HT-29 (cell line): Measurements from ENCODE around the gene WIPI1. TPM values are rescaled to one million over a fixed set of nuclear protein-coding genes. Genes with fewer than 3 reads are reported as not detected.
"Not testable (repeated sequence)": the region's sequence is repeated elsewhere in the genome, so short reads cannot be mapped to it uniquely, and the experiment has no call there.

Experiments used
- DNase-seq: peaks from one replicate; pipeline ENCODE4 v3.0.0-alpha.2; 2015; ENCODE audit warnings: low spot score
- total RNA-seq: library from RNA; depleted of rRNA; stranded (reverse); fragments of >200 nt; shearing (Covaris generic); gene quantifications from 2 replicates; pipeline ENCODE4 v1.2.3, GENCODE V29; 2014

Gene WIPI1
- total RNA-seq, 1 experiment from 2014 or later, result 7.3 TPM

DNA sequence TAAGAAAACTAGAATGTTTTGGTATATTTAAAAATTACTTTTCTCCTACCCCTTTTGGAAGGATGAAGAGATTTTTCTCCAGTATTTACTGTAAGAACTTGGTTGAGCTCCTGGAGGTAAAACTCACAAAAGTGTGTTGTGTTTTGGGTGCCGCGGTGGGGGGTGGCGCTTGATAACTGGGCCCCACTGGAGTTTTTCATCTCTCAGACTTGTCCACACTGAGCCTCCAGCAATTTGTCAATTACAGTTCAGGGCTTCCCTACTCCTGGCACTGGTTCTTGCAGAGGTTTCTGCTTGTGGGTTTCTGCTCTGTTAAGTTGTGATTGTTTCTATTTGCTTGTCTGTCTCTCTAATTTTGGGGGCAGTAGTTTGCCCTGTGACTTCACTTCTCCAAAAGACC lies 40.0 kb downstream of the WIPI1 start:
- no peak for DNase-seq

DNA sequence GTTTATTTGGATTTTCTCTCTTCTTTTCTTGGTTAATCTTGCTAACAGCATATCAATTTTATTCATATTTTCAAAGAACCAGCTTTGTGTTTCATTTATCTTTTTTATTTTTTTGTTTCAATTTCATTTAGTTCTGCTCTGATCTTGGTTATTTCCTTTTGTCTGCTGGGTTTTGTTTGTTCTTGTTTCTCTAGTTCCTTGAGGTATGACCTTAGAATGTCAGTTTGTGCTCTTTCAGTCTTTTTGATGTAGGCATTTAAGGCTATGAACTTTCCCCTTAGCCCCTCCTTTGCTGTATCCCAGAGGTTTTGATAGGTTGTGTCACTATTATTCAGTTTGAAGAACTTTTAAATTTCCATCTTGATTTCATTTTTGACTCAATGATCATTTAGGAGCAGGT lies 42.4 kb downstream of the WIPI1 start:
- DNase-seq, result not testable (repeated sequence)

DNA sequence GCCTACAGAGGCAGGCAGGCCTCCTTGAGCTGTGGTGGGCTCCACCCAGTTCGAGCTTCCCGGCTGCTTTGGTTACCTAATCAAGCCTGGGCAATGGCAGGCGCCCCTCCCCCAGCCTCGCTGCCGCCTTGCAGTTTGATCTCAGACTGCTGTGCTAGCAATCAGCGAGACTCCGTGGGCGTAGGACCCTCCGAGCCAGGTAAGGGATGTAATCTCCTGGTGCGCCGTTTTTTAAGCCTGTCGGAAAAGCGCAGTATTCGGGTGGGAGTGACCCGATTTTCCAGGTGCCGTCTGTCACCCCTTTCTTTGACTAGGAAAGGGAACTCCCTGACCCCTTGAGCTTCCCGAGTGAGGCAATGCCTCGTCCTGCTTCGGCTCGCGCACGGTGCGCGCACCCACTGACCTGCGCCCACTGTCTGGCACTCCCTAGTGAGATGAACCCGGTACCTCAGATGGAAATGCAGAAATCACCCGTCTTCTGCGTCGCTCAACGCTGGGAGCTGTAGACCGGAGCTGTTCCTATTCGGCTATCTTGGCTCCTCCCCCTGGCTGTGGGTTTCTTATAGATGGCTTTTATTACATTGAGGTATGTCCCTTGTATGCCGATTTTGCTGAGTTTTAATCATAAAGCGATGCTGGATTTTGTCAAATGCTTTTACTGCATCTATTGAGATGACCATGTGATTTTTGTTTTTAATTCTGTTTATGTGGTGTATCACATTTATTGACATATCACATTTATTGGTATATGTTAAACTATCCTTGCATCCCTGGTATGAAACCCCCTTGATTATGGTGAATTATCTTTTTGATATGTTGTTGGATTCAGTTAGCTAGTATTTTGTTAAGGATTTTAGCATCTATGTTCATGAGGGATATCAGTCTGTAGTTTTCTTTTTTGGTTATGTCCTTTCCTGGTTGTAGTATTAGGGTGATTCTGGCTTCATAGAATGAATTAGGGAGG lies 43.4 kb downstream of the WIPI1 start:
- DNase-seq, result peak; percentile 48

DNA sequence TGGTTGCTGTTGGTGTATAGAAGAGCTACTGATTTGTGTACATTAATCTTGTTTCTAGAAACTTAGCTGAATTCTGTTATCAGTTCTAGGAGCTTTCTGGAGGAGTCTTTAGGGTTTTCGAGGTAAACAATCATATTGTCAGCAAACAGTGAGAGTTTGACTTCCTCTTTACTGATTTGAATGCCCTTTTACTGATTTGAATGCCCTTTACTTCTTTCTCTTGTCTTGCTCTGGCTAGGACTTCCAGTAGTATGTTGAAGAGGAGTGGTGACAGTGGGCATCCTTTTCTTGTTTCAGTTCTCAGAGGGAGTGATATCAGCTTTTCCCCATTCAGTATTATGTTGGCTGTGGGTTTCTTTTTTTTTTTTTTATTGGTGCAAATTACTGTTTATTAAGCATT lies 49.6 kb downstream of the WIPI1 start:
- not testable (repeated sequence) for DNase-seq

DNA sequence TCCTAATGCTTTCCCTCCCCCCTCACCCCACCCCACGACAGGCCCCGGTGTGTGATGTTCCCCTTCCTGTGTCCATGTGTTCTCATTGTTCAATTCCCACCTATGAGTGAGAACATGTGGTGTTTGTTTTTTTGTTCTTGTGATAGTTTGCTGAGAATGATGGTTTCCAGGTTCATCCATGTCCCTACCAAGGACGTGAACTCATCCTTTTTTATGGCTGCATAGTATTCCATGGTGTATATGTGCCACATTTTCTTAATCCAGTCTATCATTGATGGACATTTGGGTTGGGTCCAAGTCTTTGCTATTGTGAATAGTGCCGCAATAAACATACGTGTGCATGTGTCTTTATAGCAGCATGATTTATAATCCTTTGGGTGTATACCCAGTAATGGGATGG lies 53.5 kb downstream of the WIPI1 start:
- not testable (repeated sequence) for DNase-seq

DNA sequence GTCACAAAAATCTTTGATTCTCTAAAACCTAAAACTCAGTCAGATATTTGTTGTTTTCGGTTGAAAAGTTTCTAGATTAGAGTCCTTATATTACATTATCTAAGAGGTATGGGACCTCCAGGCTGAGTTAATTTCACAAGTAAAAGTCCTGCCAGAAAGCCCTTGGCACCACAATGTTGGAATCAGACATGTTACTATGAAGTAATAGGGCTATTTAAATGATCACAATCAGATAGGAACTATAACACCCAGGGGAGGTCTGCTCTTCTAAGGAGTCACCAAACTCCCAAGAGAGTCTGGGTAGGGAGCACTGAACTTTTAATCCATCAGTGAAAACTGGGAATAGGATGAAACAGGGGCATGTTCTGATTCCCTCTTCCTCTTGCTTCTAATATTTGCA lies 54.2 kb downstream of the WIPI1 start:
- no peak for DNase-seq

DNA sequence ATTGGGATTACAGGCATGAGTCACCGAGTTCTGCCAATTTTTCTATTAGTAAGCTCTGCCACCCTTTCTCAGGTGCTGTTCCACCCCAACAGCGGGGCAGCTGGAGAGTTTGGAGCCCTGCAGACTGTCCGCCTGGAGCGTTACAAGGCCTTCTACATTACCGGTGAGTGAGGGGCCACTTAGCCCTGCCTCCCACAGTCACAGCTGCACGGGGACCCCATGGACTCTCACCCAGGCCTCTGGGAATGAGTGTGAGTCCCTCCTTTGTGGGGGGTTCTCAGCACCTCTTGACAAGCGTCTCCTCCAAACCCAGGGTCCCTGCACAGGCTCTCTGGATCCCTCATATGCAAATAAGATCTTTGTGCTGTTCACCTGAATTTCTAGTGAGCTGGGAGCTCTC lies 56.0 kb downstream of the WIPI1 start:
- no peak for DNase-seq

DNA sequence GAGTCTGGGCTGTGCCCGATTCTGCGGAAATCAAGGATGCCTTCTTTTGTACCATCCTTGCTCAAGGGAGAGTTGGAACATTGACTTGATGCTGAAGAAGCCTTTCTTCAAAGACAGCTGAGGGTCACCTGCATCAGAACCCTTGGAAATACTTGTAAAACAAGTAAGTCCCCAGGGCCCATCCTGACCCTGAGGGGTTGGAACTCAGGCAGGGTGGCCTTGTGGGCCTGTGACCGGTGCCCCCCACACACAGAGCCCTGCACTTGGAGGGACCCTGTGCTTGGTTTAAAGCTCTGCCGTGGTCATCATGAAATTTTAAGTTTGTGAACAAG lies 56.9 kb downstream of the WIPI1 start:
- DNase-seq, result no peak

DNA sequence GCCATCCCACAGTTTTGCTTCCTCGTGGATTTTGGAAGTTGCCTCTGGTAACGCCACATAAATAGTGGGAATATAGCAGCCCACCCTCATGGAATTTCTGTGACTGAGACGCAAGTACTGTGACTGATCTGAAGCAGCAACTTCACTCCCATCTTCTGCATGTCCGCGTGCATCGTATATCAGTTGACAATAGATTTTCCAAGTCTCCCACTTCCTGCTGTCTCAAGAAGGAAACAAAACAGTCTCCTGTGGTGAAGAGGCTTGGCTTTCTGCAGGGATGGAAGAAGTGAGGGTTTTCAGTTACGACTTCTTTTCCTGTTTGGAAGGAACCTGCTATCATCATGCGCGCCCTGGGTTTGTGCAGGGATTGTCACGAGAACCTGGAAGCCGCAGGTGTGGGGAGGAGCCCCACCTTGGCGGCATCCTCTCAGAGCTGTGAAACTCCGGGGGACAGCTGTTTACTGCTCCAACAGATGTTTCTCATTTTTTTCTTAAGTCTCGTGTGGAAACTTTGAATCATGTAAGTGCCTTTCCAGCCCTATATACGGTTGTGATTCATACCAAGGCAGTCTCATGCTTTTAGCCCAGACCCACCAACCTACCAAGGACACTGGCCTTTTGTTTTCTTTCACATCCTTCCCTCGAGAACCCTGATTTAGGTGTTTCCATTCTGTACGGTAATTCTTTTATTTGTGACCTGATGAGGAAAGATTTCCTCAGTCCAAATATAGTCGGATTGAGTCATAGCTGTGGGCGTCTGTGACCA lies 57.5 kb downstream of the WIPI1 start:
- DNase-seq, result no peak

DNA sequence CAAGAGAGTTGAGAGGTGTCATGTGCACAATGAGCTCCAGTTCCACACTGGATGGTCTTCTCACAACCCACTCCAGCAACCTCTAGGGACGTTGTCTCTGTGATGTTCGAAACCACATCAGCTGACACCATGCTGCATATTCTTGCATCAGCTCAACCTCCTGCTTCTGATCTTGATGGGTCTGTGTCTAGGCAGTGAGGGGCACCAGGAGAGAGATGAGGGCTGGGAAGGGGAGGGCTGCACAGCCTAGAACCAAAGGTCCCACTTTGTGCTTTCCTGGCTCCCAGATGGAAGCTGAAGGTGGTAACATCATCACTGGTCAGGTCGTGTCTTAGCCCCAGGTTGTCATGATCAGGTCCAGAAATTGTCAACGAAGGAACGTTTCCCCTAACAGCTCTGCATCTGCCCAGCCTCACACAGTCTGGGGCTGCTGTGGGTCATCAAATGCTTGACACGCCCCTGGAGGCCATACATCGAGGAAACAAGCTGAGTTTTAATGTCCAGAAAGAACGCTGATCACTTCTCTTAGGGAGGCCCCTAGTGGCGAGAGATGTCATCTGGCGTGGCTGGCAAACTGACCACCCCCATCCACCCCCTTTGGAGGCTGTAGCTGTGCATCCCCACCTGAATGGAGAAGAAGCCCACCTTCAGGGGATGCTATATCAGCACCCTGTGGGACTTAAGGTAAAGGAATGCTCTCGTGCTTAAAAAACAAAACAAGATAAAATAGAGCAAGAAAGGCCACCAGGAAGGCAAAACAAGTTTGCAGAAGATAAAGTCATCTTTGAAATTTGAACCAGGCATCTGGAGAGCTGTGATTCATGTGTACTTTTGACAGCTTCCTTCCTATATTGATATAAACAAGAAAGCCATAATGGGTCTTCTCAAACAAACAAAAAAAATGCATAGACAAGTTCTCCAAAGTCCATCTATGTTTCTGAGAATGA lies 58.3 kb downstream of the WIPI1 start:
- peak; percentile 74 for DNase-seq

DNA sequence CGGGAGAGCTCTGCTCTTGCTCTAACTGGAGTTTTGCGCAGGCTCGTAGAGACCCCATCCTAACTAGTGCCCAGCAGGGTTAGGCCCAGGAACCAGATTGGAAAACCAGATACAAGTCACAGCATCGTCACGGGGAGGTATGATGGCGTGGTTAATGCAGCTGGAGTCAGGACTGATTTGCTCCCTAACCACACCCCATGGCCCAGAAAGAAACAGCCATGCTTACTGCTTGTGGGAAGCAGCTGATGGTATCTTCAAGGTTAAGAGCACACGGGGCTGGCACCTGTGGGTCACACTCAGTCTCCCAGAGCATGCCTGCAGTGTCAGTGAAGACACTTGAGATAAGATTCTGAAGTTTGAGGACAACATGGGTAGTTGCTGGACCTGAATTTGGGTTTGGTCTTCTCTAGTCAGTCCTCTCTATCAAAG lies 60.2 kb downstream of the WIPI1 start:
- DNase-seq, result no peak

DNA sequence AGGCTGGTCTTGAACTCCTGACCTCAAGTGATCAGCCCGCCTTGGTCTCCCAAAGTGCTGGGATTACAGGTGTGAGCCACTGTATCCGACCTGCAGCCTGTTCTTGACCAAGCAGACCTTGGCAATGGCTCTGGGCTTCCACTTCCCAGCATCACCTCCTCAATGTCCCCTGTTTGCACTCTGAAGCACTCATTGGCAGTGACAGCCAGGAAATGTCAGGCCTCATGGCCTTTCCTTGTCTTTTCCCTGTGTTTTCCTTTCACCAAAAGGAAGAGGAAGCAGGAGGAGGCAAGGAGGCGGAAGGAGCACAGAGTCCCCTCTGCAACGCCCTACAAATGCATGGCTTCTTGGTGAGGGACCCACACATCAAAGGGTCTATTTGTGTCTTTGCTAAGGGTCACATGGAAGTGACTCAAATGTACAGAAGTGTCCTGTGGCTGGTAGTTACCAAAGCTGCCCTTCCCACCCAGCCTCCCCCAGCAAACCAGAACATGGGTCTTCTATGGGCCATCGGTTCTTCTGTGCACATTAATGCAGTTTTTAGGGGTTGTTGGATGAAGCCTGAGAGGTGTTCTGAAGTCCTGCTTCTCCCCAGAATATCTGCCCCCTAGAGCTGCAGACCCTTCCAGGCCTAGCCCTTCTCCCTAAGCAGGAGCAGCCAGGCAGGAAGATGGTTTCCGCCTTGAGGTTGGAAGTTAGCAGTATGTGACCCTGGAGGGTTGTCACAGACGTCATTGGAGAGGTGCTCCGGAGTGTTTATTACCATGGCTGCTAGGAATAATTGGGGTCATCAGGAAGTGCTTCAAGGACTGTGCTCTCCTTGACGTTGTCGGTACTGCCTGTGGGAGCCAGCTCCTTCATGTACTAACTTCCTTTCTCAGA lies 60.8 kb downstream of the WIPI1 start:
- DNase-seq, result no peak

DNA sequence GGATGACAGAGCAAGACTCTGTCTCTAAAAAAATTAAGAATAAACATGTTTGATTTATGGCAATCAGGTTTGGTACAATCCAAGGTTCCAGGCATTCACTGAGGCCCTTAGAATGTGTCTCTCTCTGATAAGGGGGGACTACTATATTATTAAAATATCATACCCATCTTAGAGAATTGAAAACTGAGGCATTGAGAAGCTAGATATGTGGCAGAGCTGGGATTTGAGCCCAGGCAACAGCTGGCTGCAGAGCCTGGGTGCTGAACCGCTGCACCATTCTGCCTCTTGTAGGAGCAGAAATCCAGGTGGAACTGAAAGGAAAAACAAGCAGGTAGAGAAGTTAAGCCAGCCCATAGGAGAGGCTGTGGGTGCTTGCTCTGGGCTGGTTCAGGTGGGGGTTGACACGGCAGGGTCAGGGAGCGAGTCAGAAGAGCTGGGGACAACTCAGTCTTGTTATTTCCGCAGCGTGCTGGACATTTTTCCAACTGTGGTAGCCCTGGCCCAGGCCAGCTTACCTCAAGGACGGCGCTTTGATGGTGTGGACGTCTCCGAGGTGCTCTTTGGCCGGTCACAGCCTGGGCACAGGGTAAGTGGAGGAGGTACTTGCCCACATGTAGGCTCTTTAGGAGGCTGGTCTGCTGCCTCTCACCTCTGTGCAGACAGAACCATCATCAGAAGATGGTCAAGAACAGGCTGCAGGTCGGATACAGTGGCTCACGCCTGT lies 62.5 kb downstream of the WIPI1 start:
- DNase-seq, result no peak

DNA sequence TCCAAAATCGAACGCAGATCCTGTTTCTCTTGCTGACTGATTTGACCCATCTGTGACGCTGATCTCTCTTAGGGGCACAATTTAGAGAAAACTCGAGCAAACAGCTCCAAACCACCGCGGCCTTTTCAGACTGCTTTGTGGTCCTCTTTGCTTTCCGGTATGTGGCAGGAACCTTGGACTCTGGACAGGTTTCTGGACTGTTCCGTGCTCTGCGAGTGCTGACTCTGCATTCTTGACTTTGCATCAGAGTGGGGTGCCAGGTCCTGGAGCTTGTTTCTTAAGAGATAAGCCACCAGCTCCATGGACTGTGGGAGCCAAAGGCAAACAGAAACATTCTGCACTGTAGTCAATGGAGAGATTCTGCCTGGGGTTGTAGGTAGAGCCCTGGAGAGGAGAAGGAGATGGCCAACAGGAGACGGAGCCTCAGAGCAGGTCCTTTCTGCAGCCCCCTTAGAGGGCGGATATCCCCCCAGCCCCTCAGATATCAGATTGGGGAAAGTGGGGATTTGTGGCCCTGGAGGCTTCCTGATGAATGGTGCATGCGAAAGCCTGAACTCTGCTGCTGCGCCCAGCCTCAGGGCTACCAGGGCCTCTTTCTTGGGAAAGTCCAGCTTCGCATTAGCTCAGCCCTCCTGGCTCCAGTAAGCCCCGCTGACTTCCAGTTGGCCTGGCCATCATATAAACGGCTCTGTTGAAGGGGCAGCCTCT lies 65.6 kb downstream of the WIPI1 start:
- DNase-seq, result no peak

DNA sequence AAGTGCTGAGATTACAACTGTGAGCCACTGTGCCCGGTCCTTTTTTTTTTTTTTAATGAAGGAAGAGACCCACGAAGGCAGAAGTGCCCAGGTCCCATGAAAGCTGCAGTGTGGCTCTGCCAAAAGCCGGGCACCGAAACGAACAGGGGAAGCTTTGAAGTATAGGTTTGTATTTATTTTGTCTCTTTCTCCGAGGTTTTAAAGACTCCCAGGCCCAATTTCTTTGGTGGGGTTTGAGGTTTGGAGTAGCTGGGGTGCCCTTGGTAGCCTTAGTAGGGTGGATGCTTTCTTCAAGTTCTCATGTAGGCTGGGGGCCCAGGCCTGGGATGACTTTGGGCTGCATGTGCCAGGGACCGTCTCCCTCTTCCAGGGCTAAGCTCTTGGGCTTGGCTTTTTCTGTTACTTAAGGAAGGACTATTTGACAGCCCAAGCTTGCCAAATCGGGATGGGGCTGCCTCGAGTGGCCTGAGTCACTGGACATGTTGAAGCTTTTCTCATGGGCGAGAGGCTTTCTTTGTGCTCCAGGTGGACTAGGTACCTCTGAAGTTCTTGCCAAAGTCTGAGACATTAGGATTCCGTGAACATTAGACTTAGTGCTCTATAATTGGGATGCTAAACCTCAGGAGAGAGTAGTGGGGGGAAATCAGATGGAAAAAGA lies 66.3 kb downstream of the WIPI1 start:
- DNase-seq, result no peak

DNA sequence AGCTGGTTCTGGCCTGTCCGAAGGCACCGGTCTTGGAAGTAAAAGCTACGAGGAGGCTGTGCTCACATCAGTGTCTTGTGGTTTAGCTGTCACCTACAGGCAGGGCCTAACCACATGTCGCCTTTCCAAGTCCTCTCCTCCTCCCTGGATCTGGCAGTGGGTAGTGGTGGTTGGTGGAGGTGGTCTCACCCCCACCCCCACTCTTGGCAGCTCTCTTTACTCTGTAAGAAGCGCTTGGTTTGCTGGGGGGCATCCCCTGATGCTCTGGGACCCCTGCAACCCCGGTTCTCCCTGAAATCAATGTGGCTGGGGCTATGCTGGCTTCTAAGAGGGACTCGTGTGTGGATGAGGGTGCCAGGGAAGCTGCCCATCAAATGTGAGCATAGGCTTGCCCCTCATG lies 68.3 kb downstream of the WIPI1 start:
- DNase-seq, result no peak

DNA sequence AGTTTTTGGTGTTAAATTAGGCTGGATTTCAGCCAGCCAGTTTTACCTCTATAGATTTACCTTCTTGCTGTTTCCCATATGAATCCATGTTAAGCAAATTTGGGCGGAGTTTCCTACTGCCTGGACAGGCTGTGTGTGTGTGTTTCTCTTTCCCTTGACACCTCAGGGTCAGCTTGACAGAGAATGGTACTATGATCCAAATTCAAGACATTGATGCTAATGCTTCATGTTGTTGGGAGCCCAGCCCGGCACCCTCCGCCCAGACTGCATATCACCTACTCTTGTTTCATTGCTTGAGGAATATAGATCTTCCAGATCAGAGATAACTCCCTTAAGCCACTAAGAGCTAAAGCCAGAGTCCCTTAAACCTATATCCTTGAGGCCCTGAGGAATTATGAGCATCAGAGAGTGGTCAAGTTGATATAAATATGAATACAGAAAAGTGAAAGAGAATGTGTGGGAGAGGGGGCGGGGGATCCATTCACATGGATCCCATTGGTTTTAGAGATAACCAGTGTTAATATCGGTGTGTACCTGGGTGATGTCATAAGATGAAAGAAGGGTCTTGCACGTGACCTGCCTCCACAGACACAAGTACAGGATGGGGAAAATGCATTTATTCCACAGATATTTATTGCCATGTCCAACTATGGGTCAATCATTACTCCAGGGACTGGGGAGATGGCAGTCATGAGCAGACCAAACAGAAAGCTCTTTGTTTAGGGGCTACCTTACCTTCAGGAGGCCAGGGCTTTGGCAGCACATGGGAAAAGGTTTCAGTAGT lies 69.7 kb downstream of the WIPI1 start:
- no peak for DNase-seq
